CD14-positive monocyte (primary cell): Measurements from ENCODE around the gene BRAT1. TPM values are rescaled to one million over a fixed set of nuclear protein-coding genes. Genes with fewer than 3 reads are reported as not detected.

Source experiments
- DNase-seq, 3 donors: peaks; one replicate each; pipeline ENCODE4 v3.0.0-alpha.2; 2011 to 2022
- H2AFZ ChIP-seq: 2 replicates; pipeline ENCODE4 v1.6.0; 2012; ENCODE audit warnings: mild to moderate bottlenecking, low read depth, low read length, inconsistent platforms; ENCODE audit not compliant: insufficient read depth, poor library complexity, severe bottlenecking
- H3K27ac ChIP-seq, 2 donors: 1 replicate in 1 of 2; 2 replicates in 1 of 2; pipeline ENCODE4 v1.5.1; 2012 to 2013; ENCODE audit warnings: low read length in 2 of 2, control low read depth in 1 of 2, inconsistent platforms in 1 of 2, low read depth in 1 of 2, mild to moderate bottlenecking in 1 of 2
- H3K27me3 ChIP-seq, 2 donors: one replicate each; pipeline versions ENCODE4 v1.6.0 to v1.6.1; 2011 to 2013; ENCODE audit warnings: low read length in 2 of 2; ENCODE audit not compliant: control insufficient read depth in 2 of 2, insufficient read depth in 2 of 2
- H3K36me3 ChIP-seq, 2 donors: replicated peaks in 1 of 2; 1 replicate in 1 of 2; 2 replicates in 1 of 2; pipeline versions ENCODE4 v1.5.1 to v1.6.1; 2012 to 2013; ENCODE audit warnings: low read length in 2 of 2, control low read depth in 1 of 2, inconsistent platforms in 1 of 2, mild to moderate bottlenecking in 1 of 2; ENCODE audit not compliant: insufficient read depth in 2 of 2, control insufficient read depth in 1 of 2
- H3K4me1 ChIP-seq, 2 donors: 1 replicate in 1 of 2; 2 replicates in 1 of 2; pipeline versions ENCODE4 v1.5.1 to v1.6.1; 2012 to 2013; ENCODE audit warnings: low read length in 2 of 2, control low read depth in 1 of 2, inconsistent platforms in 1 of 2, mild to moderate bottlenecking in 1 of 2, moderate library complexity in 1 of 2; ENCODE audit not compliant: insufficient read depth in 2 of 2, control insufficient read depth in 1 of 2
- H3K4me2 ChIP-seq: replicated peaks from 2 replicates; pipeline ENCODE3; 2012; ENCODE audit warnings: low read length, moderate library complexity, mild to moderate bottlenecking; ENCODE audit not compliant: poor library complexity, severe bottlenecking; ENCODE audit errors: extremely low read depth
- H3K4me3 ChIP-seq, 3 experiments: fragments of 200-600 bp in 1 of 3; sonication (generic) in 1 of 3; replicated peaks in 1 of 3; 1 replicate in 2 of 3; 2 replicates in 1 of 3; pipeline ENCODE4 v1.5.1; 2011 to 2013; ENCODE audit warnings: low read length in 3 of 3, mild to moderate bottlenecking in 3 of 3, control low read depth in 2 of 3, low read depth in 2 of 3, inconsistent platforms in 1 of 3, moderate library complexity in 1 of 3
- H3K79me2 ChIP-seq: 2 replicates; pipeline ENCODE4 v1.6.0; 2012; ENCODE audit warnings: mild to moderate bottlenecking, control low read depth, inconsistent platforms, low read length, moderate library complexity; ENCODE audit not compliant: insufficient read depth
- H3K9ac ChIP-seq: 2 replicates; pipeline ENCODE4 v1.6.0; 2017; ENCODE audit warnings: low read length, mild to moderate bottlenecking; ENCODE audit not compliant: insufficient read depth, poor library complexity, severe bottlenecking
- H3K9me3 ChIP-seq, 2 donors: replicated peaks in 1 of 2; 1 replicate in 1 of 2; 2 replicates in 1 of 2; pipeline versions ENCODE4 v1.5.1 to v1.6.1; 2012 to 2013; ENCODE audit warnings: low read length in 2 of 2, control low read depth in 1 of 2; ENCODE audit not compliant: control insufficient read depth in 1 of 2, insufficient read depth in 1 of 2
- H4K20me1 ChIP-seq: 2 replicates; pipeline ENCODE4 v1.6.0; 2012; ENCODE audit warnings: mild to moderate bottlenecking, low read length, control low read depth, moderate library complexity; ENCODE audit not compliant: insufficient read depth
- H3K27ac Mint-ChIP-seq, 7 donors: one replicate each; pipeline ENCODE4 v1.8.0; 2020; ENCODE audit warnings: mild to moderate bottlenecking in 7 of 7, mixed read lengths in 7 of 7, moderate library complexity in 6 of 7, inconsistent platforms in 2 of 7
- H3K27me3 Mint-ChIP-seq, 3 donors: one replicate each; pipeline ENCODE4 v1.8.0; 2021 to 2022; ENCODE audit warnings: low read depth in 3 of 3, mild to moderate bottlenecking in 3 of 3, mixed read lengths in 3 of 3, moderate library complexity in 3 of 3, inconsistent platforms in 1 of 3
- H3K36me3 Mint-ChIP-seq, 2 donors: one replicate each; pipeline ENCODE4 v1.8.0; 2020; ENCODE audit warnings: mixed read lengths in 2 of 2, inconsistent platforms in 1 of 2, mild to moderate bottlenecking in 1 of 2
- H3K4me1 Mint-ChIP-seq: one replicate; pipeline ENCODE4 v1.8.0; 2020; ENCODE audit warnings: mild to moderate bottlenecking, mixed read lengths
- H3K4me3 Mint-ChIP-seq, 2 donors: one replicate each; pipeline ENCODE4 v1.8.0; 2020; ENCODE audit warnings: mild to moderate bottlenecking in 2 of 2, mixed read lengths in 2 of 2, moderate library complexity in 1 of 2
- H3K9me3 Mint-ChIP-seq, 7 donors: one replicate each; pipeline ENCODE4 v1.8.0; 2020 to 2022; ENCODE audit warnings: mixed read lengths in 7 of 7, mild to moderate bottlenecking in 6 of 7, moderate library complexity in 6 of 7, inconsistent platforms in 2 of 7
- CTCF ChIP-seq: fragments of 200-600 bp; IDR thresholded peaks from one replicate; pipeline ENCODE4 v1.8.0; 2022; ENCODE audit warnings: antibody characterized with exemption, mild to moderate bottlenecking
- WGBS: methylation state at CpG from one replicate; pipeline ENCODE4 v1.1.5; 2013; ENCODE audit warnings: missing lambda C conversion rate; ENCODE audit not compliant: insufficient coverage; 5-methylcytosine and 5-hydroxymethylcytosine counted together
- intact Hi-C, 2 donors: fragments of 100-400 bp; cut with micrococcal nuclease; formaldehyde crosslinking; loops; one replicate each; pipeline versions ENCODE4 v1.15.0 to v1.15.1; 2023
- polyA plus RNA-seq, 3 donors: library from polyadenylated mRNA; depleted of rRNA in 1 of 3; unstranded in 2 of 3; stranded (reverse) in 1 of 3; fragments of 300-500 nt in 2 of 3; fragments of >200 nt in 1 of 3; fragmentation: Illumina TruSeq in 2 of 3; gene quantifications; 1 replicate in 2 of 3; 2 replicates in 1 of 3; pipeline ENCODE4 v1.2.3, GENCODE V29; 2012 to 2021

Gene BRAT1
- polyA plus RNA-seq, 3 donors: 31.6 to 34.2 (median 32.5) TPM

DNA sequence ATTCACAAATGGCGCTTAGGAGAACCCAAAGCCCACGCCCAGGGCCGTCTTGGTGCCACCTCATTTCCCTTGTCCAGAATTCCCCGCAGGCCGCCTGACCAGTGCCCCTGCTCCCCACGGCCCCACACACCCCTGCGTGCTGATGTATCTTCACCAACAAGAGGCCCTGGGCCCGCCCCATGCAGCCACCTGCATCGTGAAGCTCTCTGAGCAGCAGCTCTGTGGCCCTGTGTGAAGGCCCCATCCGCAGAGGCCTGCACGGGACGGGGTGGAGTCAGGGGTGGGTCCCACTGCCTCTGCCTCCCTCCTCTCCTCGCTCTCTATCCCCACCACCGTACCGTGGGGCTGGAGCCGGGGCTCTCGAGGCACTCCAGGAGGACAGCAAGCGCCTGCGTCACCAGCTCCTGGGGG is 14.7 kb downstream of the BRAT1 start:
- intact Hi-C loops: loop anchor here in 1 of 2 donors (5.0 kb wide), 1 partner anchor 107 kb away; no protein-coding TSS in a partner anchor
- whole genome bisulfite sequencing: 95% methylated on average over 7 of the region's 19 CpGs
- Histone ChIP-seq H3K27ac (no peak overlapping the region), H3K9ac (no peak overlapping the region), H3K27me3 (no peaks in the 10 kb centered on the region), H3K79me2 (no peaks in the 10 kb centered on the region), H2AFZ (no peak overlapping the region), H3K36me3 (peaks cover 59 to 72% of the 10 kb centered on the region in 2 donors), H3K4me1 (peaks cover 3 to 11% of the 10 kb centered on the region in 2 donors), H3K4me2 (no peak overlapping the region), H3K9me3 (no peaks in the 10 kb centered on the region), H4K20me1 (peaks cover 66% of the 10 kb centered on the region), H3K4me3 (no peak overlapping the region)
- Mint-ChIP-seq H3K9me3 (no peaks in the 10 kb centered on the region), H3K36me3 (peaks cover 20 to 81% of the 10 kb centered on the region in 2 donors), H3K4me1 (peaks cover 15% of the 10 kb centered on the region), H3K27ac (peak overlapping the region in 1 of 7 donors; percentile 46), H3K27me3 (peaks cover 0 to 6% (median 0%) of the 10 kb centered on the region in 3 donors), H3K4me3 (no peak overlapping the region)
- no peak for DNase-seq
- TF ChIP-seq CTCF: no peak

DNA sequence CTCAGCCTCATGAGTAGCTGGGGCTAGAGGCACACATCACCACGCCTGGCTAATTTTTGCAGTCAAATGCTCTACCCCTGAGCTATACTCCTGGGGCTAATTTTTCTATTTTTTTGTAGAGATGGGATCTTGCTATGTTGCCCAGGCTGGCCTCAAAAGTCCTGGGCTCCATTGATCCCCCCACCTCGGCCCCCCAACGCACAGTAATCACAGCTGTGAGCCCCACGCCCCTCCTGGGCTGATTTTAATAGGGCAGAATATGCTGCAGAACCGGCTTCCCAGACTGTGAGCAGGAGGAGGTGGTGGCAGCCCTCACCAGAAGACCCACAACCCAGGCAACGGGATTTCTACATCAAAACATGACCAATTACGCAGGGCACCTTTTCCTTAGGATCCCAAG is 15.2 kb downstream of the BRAT1 start:
- Mint-ChIP-seq H3K9me3 (no peaks in the 10 kb centered on the region), H3K27ac (no peak overlapping the region), H3K4me1 (peaks cover 17% of the 10 kb centered on the region), H3K27me3 (peaks cover 0 to 6% (median 0%) of the 10 kb centered on the region in 3 donors), H3K36me3 (peaks cover 19 to 76% of the 10 kb centered on the region in 2 donors), H3K4me3 (no peak overlapping the region)
- Histone ChIP-seq H2AFZ (no peak overlapping the region), H3K4me3 (no peak overlapping the region), H3K9ac (no peak overlapping the region), H3K9me3 (no peaks in the 10 kb centered on the region), H3K36me3 (peaks cover 57 to 69% of the 10 kb centered on the region in 2 donors), H3K27ac (no peak overlapping the region), H3K27me3 (no peaks in the 10 kb centered on the region), H4K20me1 (peaks cover 65% of the 10 kb centered on the region), H3K4me2 (no peak overlapping the region), H3K4me1 (peaks cover 3 to 11% of the 10 kb centered on the region in 2 donors), H3K79me2 (no peaks in the 10 kb centered on the region)
- DNase-seq: no peak
- intact Hi-C loops: loop anchor here in 1 of 2 donors (5.0 kb wide), 1 partner anchor 107 kb away; no protein-coding TSS in a partner anchor
- no peak for TF ChIP-seq CTCF
- 90% methylated on average over 2 of the region's 7 CpGs for WGBS
